Measurements from ENCODE around the gene TSC22D3. TPM values are rescaled to one million over a fixed set of nuclear protein-coding genes. Genes with fewer than 3 reads are reported as not detected.
"Not testable (repeated sequence)": the region's sequence is repeated elsewhere in the genome, so short reads cannot be mapped to it uniquely, and the experiment has no call there.

Gene TSC22D3
- 10 to 100 TPM; 17.6 to 20.4 TPM for total RNA-seq

GRCh38 chrX:107775734-107776511 is at the start of gene TSC22D3:
TSS of gene TSC22D3 (minus strand) at chrX:107775787. CDS start at chrX:107775419, 368 bp downstream.
- ChIA-PET CTCF (interaction anchor here (0.8 to 3.2 kb wide), 13 partner anchors 25 to 124 kb away, joined by 3 to 27 read pairs (median 5); partner anchors contain the start of gene MID2), POLR2A (interaction anchor here (0.6 to 2.3 kb wide), 8 partner anchors 59 to 147 kb away, joined by 3 to 11 read pairs (median 3); partner anchors contain the start of gene PRPS1)

- CTCF ChIA-PET: no interaction called here
- POLR2A ChIA-PET: no interaction called here
These were observed 47.9 kb upstream of the TSC22D3 start for GRCh38 chrX:107823456-107823855.

GRCh38 chrX:107823042-107823441 is 47.5 kb upstream of the TSC22D3 start:
- CTCF ChIA-PET: no interaction called here
- POLR2A ChIA-PET: no interaction called here

GRCh38 chrX:107818900-107819521 is 43.4 kb upstream of the TSC22D3 start:
- ChIA-PET CTCF (no interaction called here), POLR2A (no interaction called here)

- CTCF ChIA-PET: not testable (repeated sequence)
These were observed 34.5 kb upstream of the TSC22D3 start for GRCh38 chrX:107810053-107810452.

GRCh38 chrX:107805179-107805578 is 29.6 kb upstream of the TSC22D3 start:
- ChIA-PET CTCF (no interaction called here), POLR2A (no interaction called here)

More at GRCh38 chrX:107810053-107810452, 34.5 kb upstream of the TSC22D3 start:
- POLR2A ChIA-PET: not testable (repeated sequence)

GRCh38 chrX:107804427-107804826 is 28.8 kb upstream of the TSC22D3 start:
- ChIA-PET POLR2A (no interaction called here), CTCF (no interaction called here)

GRCh38 chrX:107787827-107788226 is 12.2 kb upstream of the TSC22D3 start:
- ChIA-PET POLR2A (no interaction called here), CTCF (no interaction called here)

GRCh38 chrX:107780525-107780924 is 4.9 kb upstream of the TSC22D3 start:
- ChIA-PET CTCF (no interaction called here), POLR2A (no interaction called here)

- ChIA-PET POLR2A (interaction anchor here (1.1 kb wide), 1 partner anchor 104 kb away, joined by 3 read pairs; no protein-coding TSS in a partner anchor), CTCF (interaction anchor here (0.6 to 3.2 kb wide), 14 partner anchors 21 to 328 kb away, joined by 3 to 27 read pairs (median 4); partner anchors contain the start of gene FRMPD3)
These were observed 1.9 kb upstream of the TSC22D3 start, which contains the start of gene NCBP2L for GRCh38 chrX:107777536-107777832. TSS of gene NCBP2L (plus strand) at chrX:107777733. CDS start at chrX:107794221, 16,488 bp downstream.

- ChIA-PET POLR2A (interaction anchor here (0.6 to 2.3 kb wide), 5 partner anchors 42 to 148 kb away, joined by 3 to 11 read pairs (median 4); partner anchors contain the start of gene PRPS1), CTCF (interaction anchor here (0.6 to 3.2 kb wide), 19 partner anchors 20 to 327 kb away, joined by 3 to 27 read pairs (median 4); partner anchors contain the start of genes FRMPD3 and MID2)
These were observed 1.3 kb upstream of the TSC22D3 start for GRCh38 chrX:107776649-107777535.

- CTCF ChIA-PET: interaction anchor here (0.5 to 3.2 kb wide), 7 partner anchors 31 to 116 kb away, joined by 3 to 27 read pairs (median 5); no protein-coding TSS in a partner anchor
- POLR2A ChIA-PET: interaction anchor here (0.6 to 2.3 kb wide), 6 partner anchors 59 to 146 kb away, joined by 3 to 11 read pairs (median 4); partner anchors contain the start of gene PRPS1
These were observed 420 bp downstream of the TSC22D3 start for GRCh38 chrX:107775000-107775733.

GRCh38 chrX:107773906-107774435 is 1.6 kb downstream of the TSC22D3 start:
- ChIA-PET CTCF (interaction anchor here (1.0 kb wide), 1 partner anchor 50 kb away, joined by 3 read pairs; no protein-coding TSS in a partner anchor), POLR2A (no interaction called here)

GRCh38 chrX:107773206-107773605 is 2.4 kb downstream of the TSC22D3 start:
- ChIA-PET POLR2A (no interaction called here), CTCF (no interaction called here)

- ChIA-PET CTCF (no interaction called here), POLR2A (interaction anchor here (1.2 kb wide), 1 partner anchor 28 kb away, joined by 4 read pairs; no protein-coding TSS in a partner anchor)
These were observed 5.8 kb downstream of the TSC22D3 start for GRCh38 chrX:107769581-107770317.

GRCh38 chrX:107768051-107768450 is 7.5 kb downstream of the TSC22D3 start:
- POLR2A ChIA-PET: no interaction called here
- CTCF ChIA-PET: no interaction called here

- POLR2A ChIA-PET: interaction anchor here (0.6 kb wide), 1 partner anchor 10 kb away, joined by 3 read pairs; no protein-coding TSS in a partner anchor
- CTCF ChIA-PET: no interaction called here
These were observed 9.0 kb downstream of the TSC22D3 start for GRCh38 chrX:107766470-107767150.

Data from activated CD8-positive, alpha-beta memory T cell treated with anti-CD3 and anti-CD28 coated beads for 36 hours (primary cell).